ENCODE results near the gene IL16. TPM values are rescaled to one million over a fixed set of nuclear protein-coding genes. Genes with fewer than 3 reads are reported as not detected.

The IL16 gene
- total and polyA plus RNA-seq, 7 experiments from 2014 or later: 125 to 547 (median 319) TPM

DNA sequence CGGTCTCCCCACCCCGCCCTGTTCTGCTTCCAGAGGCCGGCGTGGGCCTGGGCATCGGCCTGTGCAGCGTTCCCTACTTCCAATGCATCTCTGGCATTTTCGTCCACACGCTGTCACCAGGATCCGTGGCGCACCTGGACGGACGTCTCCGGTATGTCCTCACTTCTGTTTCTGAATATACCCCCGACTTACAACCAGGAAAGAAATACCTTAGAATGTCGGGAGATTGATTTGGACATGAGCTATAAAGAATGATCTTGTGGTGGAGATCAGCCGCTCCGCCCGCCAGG is 85.9 kb downstream of the IL16 start:
- Mint-ChIP-seq H3K4me1 (peaks cover 34 to 97% (median 87%) of the 10 kb centered on the region in 7 donors), H3K27ac (peak overlapping the region in 2 of 9 donors; percentile 87 to 96), H3K9me3 (peaks cover 0 to 15% (median 3%) of the 10 kb centered on the region in 11 donors), H3K4me3 (peak overlapping the region in 2 of 10 donors; percentile 26 to 58), H3K27me3 (no peaks in the 10 kb centered on the region), H3K36me3 (peaks cover 2 to 17% (median 8%) of the 10 kb centered on the region in 5 donors)
- no peaks in the 10 kb centered on the region for H3K9me3 ChIP-seq (ENCODE audit: control insufficient read depth in 2 of 3, low read length in 3 of 3)
- no peak overlapping the region for H3K27ac ChIP-seq (ENCODE audit: low read depth, low read length)
- H3K4me1 ChIP-seq (ENCODE audit: control insufficient read depth in 2 of 2, insufficient read depth in 2 of 2, low read length in 2 of 2): peaks cover 32 to 65% of the 10 kb centered on the region in 2 donors
- intact Hi-C loops (cut with micrococcal nuclease): no loop called here
- DNase-seq: no peak
- no peak for ATAC-seq
- ChIA-PET POLR2A (interaction anchor here (17.1 kb wide), 1 partner anchor 18 kb away, joined by 642 read pairs; no protein-coding TSS in a partner anchor), CTCF (interaction anchor here (0.7 to 2.2 kb wide), 4 partner anchors 10 to 17 kb away, joined by 3 to 11 read pairs (median 4); no protein-coding TSS in a partner anchor)
- no peaks in the 10 kb centered on the region for H3K27me3 ChIP-seq (ENCODE audit: control insufficient read depth in 2 of 2, insufficient read depth in 2 of 2, low read length in 2 of 2)
- no peaks in the 10 kb centered on the region for H3K36me3 ChIP-seq (ENCODE audit: control insufficient read depth in 2 of 3, insufficient read depth in 3 of 3, low read length in 3 of 3)
- no peak overlapping the region for H3K4me3 ChIP-seq (ENCODE audit: low read length)

DNA sequence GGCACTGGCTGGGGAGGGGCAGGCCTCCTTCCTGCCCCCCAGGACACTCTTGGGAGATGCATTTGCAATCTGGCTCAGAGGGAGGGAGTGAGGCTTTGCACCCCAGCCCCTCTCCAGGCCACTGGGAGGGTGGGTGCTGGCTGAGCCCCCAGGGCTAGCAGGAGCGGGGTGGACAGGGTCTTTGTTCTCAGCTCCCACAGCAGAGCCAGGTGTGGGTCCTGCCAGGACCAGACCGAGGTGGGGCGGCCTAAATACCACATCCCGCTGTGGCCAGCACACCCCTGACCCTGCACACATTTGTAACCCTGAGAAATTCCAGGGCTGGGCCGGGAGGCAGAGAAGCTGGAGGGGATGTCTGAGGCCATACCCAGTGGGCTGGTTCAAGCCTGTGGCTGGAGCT is 86.2 kb downstream of the IL16 start:
- H3K27me3 ChIP-seq (ENCODE audit: control insufficient read depth in 2 of 2, insufficient read depth in 2 of 2, low read length in 2 of 2): no peaks in the 10 kb centered on the region
- no peaks in the 10 kb centered on the region for H3K9me3 ChIP-seq (ENCODE audit: control insufficient read depth in 2 of 3, low read length in 3 of 3)
- intact Hi-C loops (cut with micrococcal nuclease): no loop called here
- no peak overlapping the region for H3K27ac ChIP-seq (ENCODE audit: low read depth, low read length)
- no peaks in the 10 kb centered on the region for H3K27me3 Mint-ChIP-seq
- peaks cover 35 to 69% of the 10 kb centered on the region in 2 donors for H3K4me1 ChIP-seq (ENCODE audit: control insufficient read depth in 2 of 2, insufficient read depth in 2 of 2, low read length in 2 of 2)
- ChIA-PET POLR2A (interaction anchor here (1.8 to 17.1 kb wide), 3 partner anchors 18 to 53 kb away, joined by 5 to 642 read pairs (median 5); no protein-coding TSS in a partner anchor), CTCF (interaction anchor here (0.7 to 2.2 kb wide), 7 partner anchors 8 to 54 kb away, joined by 3 to 11 read pairs (median 3); no protein-coding TSS in a partner anchor)
- H3K27ac Mint-ChIP-seq: peak overlapping the region in 4 of 9 donors; percentile 3 to 96 (median 66)
- H3K36me3 ChIP-seq (ENCODE audit: control insufficient read depth in 2 of 3, insufficient read depth in 3 of 3, low read length in 3 of 3): no peaks in the 10 kb centered on the region
- peaks cover 0 to 17% (median 7%) of the 10 kb centered on the region in 5 donors for H3K36me3 Mint-ChIP-seq
- peaks cover 38 to 98% (median 88%) of the 10 kb centered on the region in 7 donors for H3K4me1 Mint-ChIP-seq
- no peak overlapping the region for H3K4me3 Mint-ChIP-seq
- no peak for ATAC-seq
- DNase-seq: peak in 1 of 9 donors; percentile 15
- H3K9me3 Mint-ChIP-seq: peaks cover 0 to 13% (median 3%) of the 10 kb centered on the region in 11 donors
- no peak overlapping the region for H3K4me3 ChIP-seq (ENCODE audit: low read length)

DNA sequence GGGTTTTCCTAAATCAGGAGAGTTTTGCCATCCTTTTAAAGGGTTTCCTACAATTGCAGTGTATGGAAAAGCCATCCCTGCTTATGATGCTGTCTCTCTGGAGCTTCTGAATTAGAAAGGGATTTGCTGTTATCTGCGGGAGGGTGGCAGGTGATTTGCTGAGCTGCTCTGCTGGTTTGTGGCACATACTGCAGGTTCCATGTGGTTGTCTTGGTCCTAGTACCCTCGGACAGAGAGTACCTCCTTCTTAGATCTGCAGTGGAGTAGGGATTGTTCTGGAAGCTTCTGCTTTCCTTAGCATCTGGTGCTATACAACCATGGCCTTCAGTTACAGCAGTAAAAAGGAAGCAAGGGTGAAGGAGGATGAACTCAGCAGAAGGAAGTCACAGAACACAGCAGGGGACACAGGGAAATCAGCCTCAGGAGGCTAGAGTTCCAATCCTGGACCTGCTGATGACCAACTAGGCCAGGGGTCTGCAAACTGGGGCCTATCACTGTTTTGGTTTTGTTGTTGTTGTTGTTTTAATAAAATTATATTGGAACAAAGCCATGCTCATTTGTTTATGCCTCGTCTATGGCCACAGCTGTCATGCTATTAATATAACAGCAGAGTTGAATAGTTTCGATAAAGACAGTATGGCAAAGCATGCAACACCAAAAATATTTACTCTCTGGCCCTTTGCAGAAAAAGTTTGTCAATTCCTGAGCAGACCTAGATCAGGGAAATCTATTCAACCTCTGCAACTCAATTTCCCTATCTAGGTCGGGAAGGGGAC is 87.8 kb downstream of the IL16 start:
- Histone ChIP-seq H3K27me3 (ENCODE audit: control insufficient read depth in 2 of 2, insufficient read depth in 2 of 2, low read length in 2 of 2) (no peaks in the 10 kb centered on the region), H3K36me3 (ENCODE audit: control insufficient read depth in 2 of 3, insufficient read depth in 3 of 3, low read length in 3 of 3) (no peaks in the 10 kb centered on the region), H3K4me1 (ENCODE audit: control insufficient read depth in 2 of 2, insufficient read depth in 2 of 2, low read length in 2 of 2) (peaks cover 42 to 82% of the 10 kb centered on the region in 2 donors), H3K27ac (ENCODE audit: low read depth, low read length) (peak overlapping the region; percentile 72), H3K4me3 (ENCODE audit: low read length) (no peak overlapping the region), H3K9me3 (ENCODE audit: control insufficient read depth in 2 of 3, low read length in 3 of 3) (no peaks in the 10 kb centered on the region)
- Mint-ChIP-seq H3K4me3 (peak overlapping the region in 9 of 10 donors; percentile 27 to 86 (median 80)), H3K27me3 (no peaks in the 10 kb centered on the region), H3K27ac (peak overlapping the region in 8 of 9 donors; percentile 95 to 99 (median 97)), H3K36me3 (peaks cover 0 to 13% (median 5%) of the 10 kb centered on the region in 5 donors), H3K4me1 (peaks cover 46 to 98% (median 88%) of the 10 kb centered on the region in 7 donors), H3K9me3 (peaks cover 0 to 8% (median 0%) of the 10 kb centered on the region in 11 donors)
- POLR2A ChIA-PET: interaction anchor here (1.0 to 17.1 kb wide), 4 partner anchors 16 to 94 kb away, joined by 3 to 642 read pairs (median 5); no protein-coding TSS in a partner anchor
- CTCF ChIA-PET: interaction anchor here (0.7 to 2.2 kb wide), 4 partner anchors 9 to 19 kb away, joined by 3 to 11 read pairs (median 6); no protein-coding TSS in a partner anchor
- ATAC-seq (no peak), DNase-seq (peak in 1 of 9 donors; percentile 2)
- intact Hi-C loops (cut with micrococcal nuclease): loop anchor here in 1 of 2 donors (1.0 kb wide), 1 partner anchor 9 kb away; no protein-coding TSS in a partner anchor

DNA sequence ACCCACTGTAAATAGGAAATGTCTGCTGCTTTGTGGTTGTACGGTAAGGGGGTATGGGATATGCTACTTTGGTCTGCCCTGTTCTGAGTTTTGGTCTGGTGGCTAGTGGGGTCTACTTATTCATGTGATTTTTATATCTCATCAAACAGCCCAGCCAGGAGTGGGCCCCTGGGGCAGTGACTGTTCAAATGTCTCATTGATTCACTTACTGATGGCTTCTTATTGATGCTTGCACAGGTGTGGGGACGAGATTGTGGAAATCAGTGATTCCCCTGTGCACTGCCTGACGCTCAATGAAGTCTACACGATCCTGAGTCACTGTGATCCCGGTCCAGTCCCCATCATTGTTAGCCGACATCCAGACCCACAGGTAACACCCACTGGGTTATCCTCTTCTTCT is 88.8 kb downstream of the IL16 start:
- ATAC-seq: no peak
- peaks cover 0 to 8% (median 0%) of the 10 kb centered on the region in 11 donors for H3K9me3 Mint-ChIP-seq
- H3K4me3 Mint-ChIP-seq: peak overlapping the region; percentile 39 to 86 (median 80)
- H3K27me3 Mint-ChIP-seq: no peaks in the 10 kb centered on the region
- POLR2A ChIA-PET: interaction anchor here (0.7 to 3.0 kb wide), 5 partner anchors 8 to 30 kb away, joined by 3 to 207 read pairs (median 4); no protein-coding TSS in a partner anchor
- no peaks in the 10 kb centered on the region for H3K27me3 ChIP-seq (ENCODE audit: control insufficient read depth in 2 of 2, insufficient read depth in 2 of 2, low read length in 2 of 2)
- H3K4me1 ChIP-seq (ENCODE audit: control insufficient read depth in 2 of 2, insufficient read depth in 2 of 2, low read length in 2 of 2): peaks cover 48 to 81% of the 10 kb centered on the region in 2 donors
- H3K4me3 ChIP-seq (ENCODE audit: low read length): no peak overlapping the region
- peaks cover 0 to 15% (median 5%) of the 10 kb centered on the region in 5 donors for H3K36me3 Mint-ChIP-seq
- H3K27ac ChIP-seq (ENCODE audit: low read depth, low read length): peak overlapping the region; percentile 72
- DNase-seq: peak in 1 of 9 donors; percentile 3
- intact Hi-C loops (cut with micrococcal nuclease): no loop called here
- H3K36me3 ChIP-seq (ENCODE audit: control insufficient read depth in 2 of 3, insufficient read depth in 3 of 3, low read length in 3 of 3): no peaks in the 10 kb centered on the region
- H3K27ac Mint-ChIP-seq: peak overlapping the region in 8 of 9 donors; percentile 95 to 99 (median 97)
- H3K4me1 Mint-ChIP-seq: peaks cover 52 to 98% (median 88%) of the 10 kb centered on the region in 7 donors
- H3K9me3 ChIP-seq (ENCODE audit: control insufficient read depth in 2 of 3, low read length in 3 of 3): no peaks in the 10 kb centered on the region
- CTCF ChIA-PET: interaction anchor here (1.3 to 2.8 kb wide), 4 partner anchors 10 to 19 kb away, joined by 4 to 21 read pairs (median 10); no protein-coding TSS in a partner anchor

DNA sequence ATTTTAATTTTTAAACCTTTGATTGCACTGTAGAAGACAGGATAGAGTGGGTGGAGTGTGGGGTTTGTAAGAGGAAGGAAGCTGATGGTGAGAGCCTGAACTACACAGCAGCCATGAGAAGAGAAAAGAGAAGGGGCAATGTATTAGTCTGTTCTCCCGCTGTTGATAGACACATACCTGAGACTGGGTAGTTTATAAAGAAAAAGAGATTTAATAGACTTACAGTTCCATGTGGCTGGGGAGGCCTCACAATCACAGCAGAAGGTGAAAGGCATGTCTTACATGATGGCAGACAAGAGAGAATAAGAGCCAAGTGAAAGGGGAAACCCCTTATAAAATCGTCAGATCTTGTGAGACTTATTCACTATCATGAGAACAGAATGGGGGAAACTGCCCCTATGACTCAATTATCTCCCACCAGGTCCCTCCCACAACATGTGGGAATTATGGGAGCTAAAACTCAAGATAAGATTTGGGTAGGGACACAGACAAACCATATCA is 90.0 kb downstream of the IL16 start:
- peak overlapping the region; percentile 72 for H3K27ac ChIP-seq (ENCODE audit: low read depth, low read length)
- ChIA-PET CTCF (interaction anchor here (0.6 to 2.8 kb wide), 11 partner anchors 8 to 115 kb away, joined by 3 to 21 read pairs (median 5); no protein-coding TSS in a partner anchor), POLR2A (interaction anchor here (1.0 to 3.0 kb wide), 9 partner anchors 8 to 40 kb away, joined by 3 to 207 read pairs (median 9); partner anchors contain the start of gene STARD5)
- peak overlapping the region; percentile 70 to 86 (median 80) for H3K4me3 Mint-ChIP-seq
- H3K27me3 ChIP-seq (ENCODE audit: control insufficient read depth in 2 of 2, insufficient read depth in 2 of 2, low read length in 2 of 2): no peaks in the 10 kb centered on the region
- H3K36me3 ChIP-seq (ENCODE audit: control insufficient read depth in 2 of 3, insufficient read depth in 3 of 3, low read length in 3 of 3): no peaks in the 10 kb centered on the region
- H3K9me3 Mint-ChIP-seq: peaks cover 0 to 8% (median 0%) of the 10 kb centered on the region in 11 donors
- peaks cover 0 to 15% (median 5%) of the 10 kb centered on the region in 5 donors for H3K36me3 Mint-ChIP-seq
- no peaks in the 10 kb centered on the region for H3K9me3 ChIP-seq (ENCODE audit: control insufficient read depth in 2 of 3, low read length in 3 of 3)
- peak overlapping the region; percentile 81 to 99 (median 96) for H3K27ac Mint-ChIP-seq
- H3K27me3 Mint-ChIP-seq: no peaks in the 10 kb centered on the region
- H3K4me1 ChIP-seq (ENCODE audit: control insufficient read depth in 2 of 2, insufficient read depth in 2 of 2, low read length in 2 of 2): peaks cover 57 to 80% of the 10 kb centered on the region in 2 donors
- intact Hi-C loops (cut with micrococcal nuclease): loop anchor here (1.0 to 2.0 kb wide), 4 partner anchors 8 to 286 kb away; partner anchors contain the start of gene TLNRD1 (in 1 of the 2)
- peak overlapping the region; percentile 49 for H3K4me3 ChIP-seq (ENCODE audit: low read length)
- H3K4me1 Mint-ChIP-seq: peaks cover 52 to 98% (median 88%) of the 10 kb centered on the region in 7 donors
- ATAC-seq: peak; percentile 95
- DNase-seq: peak in 7 of 9 donors; percentile 54 to 73 (median 68)

DNA sequence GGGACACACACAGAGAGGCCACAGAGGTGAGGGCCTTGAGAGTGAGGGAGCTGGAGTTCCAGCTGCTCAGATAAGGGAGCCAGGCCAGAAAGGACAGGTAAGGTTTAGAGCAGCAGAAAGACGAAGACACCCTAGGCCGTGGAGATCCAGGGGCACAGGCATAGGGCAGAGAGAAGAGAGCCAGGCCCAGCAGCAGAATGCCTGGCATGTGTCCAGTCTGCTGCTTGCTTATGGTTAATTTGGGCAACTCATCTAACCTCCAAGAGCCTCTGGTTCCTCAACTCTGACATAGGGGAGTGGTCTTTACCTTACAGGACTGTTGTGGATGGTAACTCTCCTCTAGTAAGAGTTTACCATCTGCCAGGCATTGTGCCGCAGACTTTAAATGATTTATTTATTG is 91.4 kb downstream of the IL16 start:
- H3K4me1 ChIP-seq (ENCODE audit: control insufficient read depth in 2 of 2, insufficient read depth in 2 of 2, low read length in 2 of 2): peaks cover 71 to 92% of the 10 kb centered on the region in 2 donors
- ChIA-PET POLR2A (interaction anchor here (0.9 to 3.0 kb wide), 6 partner anchors 10 to 39 kb away, joined by 3 to 207 read pairs (median 11); no protein-coding TSS in a partner anchor), CTCF (interaction anchor here (2.8 kb wide), 1 partner anchor 9 kb away, joined by 21 read pairs; no protein-coding TSS in a partner anchor)
- no peak overlapping the region for H3K4me3 ChIP-seq (ENCODE audit: low read length)
- H3K9me3 ChIP-seq (ENCODE audit: control insufficient read depth in 2 of 3, low read length in 3 of 3): no peaks in the 10 kb centered on the region
- H3K4me3 Mint-ChIP-seq: peak overlapping the region in 7 of 10 donors; percentile 23 to 86 (median 80)
- H3K27me3 Mint-ChIP-seq: no peaks in the 10 kb centered on the region
- DNase-seq (no peak), ATAC-seq (no peak)
- peaks cover 0 to 17% (median 4%) of the 10 kb centered on the region in 5 donors for H3K36me3 Mint-ChIP-seq
- H3K36me3 ChIP-seq (ENCODE audit: control insufficient read depth in 2 of 3, insufficient read depth in 3 of 3, low read length in 3 of 3): no peaks in the 10 kb centered on the region
- H3K27ac ChIP-seq (ENCODE audit: low read depth, low read length): peak overlapping the region; percentile 72
- peaks cover 59 to 98% (median 91%) of the 10 kb centered on the region in 7 donors for H3K4me1 Mint-ChIP-seq
- H3K27me3 ChIP-seq (ENCODE audit: control insufficient read depth in 2 of 2, insufficient read depth in 2 of 2, low read length in 2 of 2): no peaks in the 10 kb centered on the region
- H3K9me3 Mint-ChIP-seq: peaks cover 0 to 8% (median 0%) of the 10 kb centered on the region in 11 donors
- intact Hi-C loops (cut with micrococcal nuclease): no loop called here
- H3K27ac Mint-ChIP-seq: peak overlapping the region in 8 of 9 donors; percentile 95 to 99 (median 97)
